Tibial nerve (tissue), 4 donors: ENCODE measurements around the gene CDC6. TPM values are rescaled to one million over a fixed set of nuclear protein-coding genes. Genes with fewer than 3 reads are reported as not detected.

Experiments
- DNase-seq, 2 donors: peaks; one replicate each; pipeline ENCODE4 v3.0.0-alpha.2; 2019; ENCODE audit warnings: low spot score in 2 of 2
- H3K27ac ChIP-seq, 4 donors: fragments of 200-600 bp; sonication (generic) in 3 of 4; one replicate each; pipeline ENCODE4 v1.5.1; 2017 to 2019; ENCODE audit warnings: mild to moderate bottlenecking in 1 of 4
- H3K27me3 ChIP-seq, 2 donors: fragments of 200-600 bp; sonication (generic) in 1 of 2; one replicate each; pipeline versions ENCODE4 v1.5.1 to v1.6.0; 2017 to 2019
- H3K36me3 ChIP-seq, 3 donors: fragments of 200-600 bp; sonication (generic); one replicate each; pipeline ENCODE4 v1.5.1; 2018 to 2019
- H3K4me1 ChIP-seq, 4 donors: fragments of 200-600 bp; sonication (generic) in 3 of 4; one replicate each; pipeline ENCODE4 v1.5.1; 2017 to 2019
- H3K4me3 ChIP-seq, 4 donors: fragments of 200-600 bp; sonication (generic) in 3 of 4; one replicate each; pipeline ENCODE4 v1.5.1; 2017 to 2019; ENCODE audit warnings: mild to moderate bottlenecking in 1 of 4, moderate library complexity in 1 of 4
- H3K9me3 ChIP-seq, 4 donors: fragments of 200-600 bp; sonication (generic) in 3 of 4; one replicate each; pipeline ENCODE4 v1.5.1; 2017 to 2019
- EP300 ChIP-seq, 2 donors: sonication (generic); formaldehyde crosslinking; IDR thresholded peaks; one replicate each; pipeline ENCODE4 v1.6.1; 2017; ENCODE audit warnings: antibody characterized with exemption in 2 of 2, mild to moderate bottlenecking in 1 of 2
- POLR2A ChIP-seq, 2 donors: fragments of 450-650 bp; IDR thresholded peaks; one replicate each; pipeline ENCODE4 v1.6.1; 2017; ENCODE audit warnings: antibody characterized with exemption in 2 of 2, mild to moderate bottlenecking in 2 of 2, moderate library complexity in 2 of 2
- WGBS, 2 donors: methylation state at CpG; one replicate each; pipeline ENCODE4 v1.1.5; 2018; 5-methylcytosine and 5-hydroxymethylcytosine counted together
- total RNA-seq, 4 donors: library from RNA; depleted of rRNA; stranded (reverse); fragments of >200 nt; gene quantifications; one replicate each; pipeline ENCODE4 v1.1.0, GENCODE V29; 2016
- TF ChIP-seq, protein P1 (sequence below), 5 experiments: fragments of 200-600 bp in 3 of 5; fragments of 450-650 bp in 2 of 5; sonication (generic) in 3 of 5; IDR thresholded peaks; one replicate each; pipeline ENCODE4 v1.5.1; 2016 to 2019; ENCODE audit warnings: antibody characterized with exemption in 5 of 5, mild to moderate bottlenecking in 3 of 5, moderate library complexity in 2 of 5

Gene CDC6
- total RNA-seq, 4 donors from 2014 or later: 0.20 to 1.8 (median 0.43) TPM

DNA sequence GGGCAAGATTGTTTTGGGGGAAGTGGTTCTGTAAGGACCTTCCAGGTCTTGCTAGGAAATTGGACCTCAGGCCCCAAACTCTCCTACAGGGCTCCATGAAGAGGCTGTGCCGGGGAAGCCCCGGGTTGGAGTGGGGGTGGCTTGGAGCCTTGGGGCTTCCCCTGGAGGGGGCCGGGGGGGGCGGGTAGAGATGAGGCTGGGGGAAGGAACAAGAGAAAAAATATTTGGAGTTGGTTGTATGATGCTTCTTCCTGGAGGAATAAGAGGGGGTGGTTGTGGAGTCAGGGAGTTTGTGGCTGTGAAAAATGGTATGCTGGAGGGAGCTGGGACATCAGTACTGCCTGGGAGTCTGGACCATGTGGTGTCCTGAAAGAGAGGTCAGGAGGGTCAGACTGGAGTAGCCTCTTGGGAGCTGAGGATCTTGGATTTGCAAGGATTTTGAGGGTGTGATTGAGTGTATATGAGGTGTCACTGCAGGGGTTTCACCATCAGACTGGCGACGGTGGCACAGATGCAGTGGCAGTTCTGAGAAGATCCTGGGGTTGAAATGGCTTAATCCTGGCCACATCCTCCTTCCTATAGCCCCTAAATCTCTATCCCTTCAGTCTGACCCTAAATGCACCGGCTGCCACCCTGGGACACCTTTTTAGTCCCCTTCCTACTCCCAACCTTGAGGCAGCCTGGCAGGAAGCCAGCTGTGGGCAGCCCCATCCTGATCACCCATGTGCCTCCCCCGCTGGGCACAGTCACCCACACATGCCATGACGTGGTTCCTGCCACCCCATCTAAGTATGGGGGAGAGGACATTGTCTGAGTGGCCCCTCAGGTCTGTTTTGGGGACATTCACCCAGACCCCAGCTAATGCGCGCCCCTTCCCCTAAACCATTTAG is 32.2 kb downstream of the CDC6 start:
- H3K4me3 ChIP-seq: peak overlapping the region in 3 of 4 donors; percentile 63 to 99 (median 65)
- H3K27me3 ChIP-seq: no peaks in the 10 kb centered on the region
- H3K9me3 ChIP-seq: no peaks in the 10 kb centered on the region
- 39 to 40% methylated on average over 11 of the region's 11 CpGs for WGBS, 2 donors
- H3K27ac ChIP-seq: peak overlapping the region; percentile 51 to 99 (median 90)
- TF ChIP-seq, protein P1, sequence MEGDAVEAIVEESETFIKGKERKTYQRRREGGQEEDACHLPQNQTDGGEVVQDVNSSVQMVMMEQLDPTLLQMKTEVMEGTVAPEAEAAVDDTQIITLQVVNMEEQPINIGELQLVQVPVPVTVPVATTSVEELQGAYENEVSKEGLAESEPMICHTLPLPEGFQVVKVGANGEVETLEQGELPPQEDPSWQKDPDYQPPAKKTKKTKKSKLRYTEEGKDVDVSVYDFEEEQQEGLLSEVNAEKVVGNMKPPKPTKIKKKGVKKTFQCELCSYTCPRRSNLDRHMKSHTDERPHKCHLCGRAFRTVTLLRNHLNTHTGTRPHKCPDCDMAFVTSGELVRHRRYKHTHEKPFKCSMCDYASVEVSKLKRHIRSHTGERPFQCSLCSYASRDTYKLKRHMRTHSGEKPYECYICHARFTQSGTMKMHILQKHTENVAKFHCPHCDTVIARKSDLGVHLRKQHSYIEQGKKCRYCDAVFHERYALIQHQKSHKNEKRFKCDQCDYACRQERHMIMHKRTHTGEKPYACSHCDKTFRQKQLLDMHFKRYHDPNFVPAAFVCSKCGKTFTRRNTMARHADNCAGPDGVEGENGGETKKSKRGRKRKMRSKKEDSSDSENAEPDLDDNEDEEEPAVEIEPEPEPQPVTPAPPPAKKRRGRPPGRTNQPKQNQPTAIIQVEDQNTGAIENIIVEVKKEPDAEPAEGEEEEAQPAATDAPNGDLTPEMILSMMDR (IDR thresholded peaks at IDR 0.05): no peak
- TF ChIP-seq POLR2A (IDR thresholded peaks at IDR 0.05) (no peak), EP300 (IDR thresholded peaks at IDR 0.05) (no peak)
- H3K4me1 ChIP-seq: peaks cover 0 to 94% (median 85%) of the 10 kb centered on the region in 4 donors
- peak in 1 of 2 donors; percentile 28 for DNase-seq
- no peaks in the 10 kb centered on the region for H3K36me3 ChIP-seq

DNA sequence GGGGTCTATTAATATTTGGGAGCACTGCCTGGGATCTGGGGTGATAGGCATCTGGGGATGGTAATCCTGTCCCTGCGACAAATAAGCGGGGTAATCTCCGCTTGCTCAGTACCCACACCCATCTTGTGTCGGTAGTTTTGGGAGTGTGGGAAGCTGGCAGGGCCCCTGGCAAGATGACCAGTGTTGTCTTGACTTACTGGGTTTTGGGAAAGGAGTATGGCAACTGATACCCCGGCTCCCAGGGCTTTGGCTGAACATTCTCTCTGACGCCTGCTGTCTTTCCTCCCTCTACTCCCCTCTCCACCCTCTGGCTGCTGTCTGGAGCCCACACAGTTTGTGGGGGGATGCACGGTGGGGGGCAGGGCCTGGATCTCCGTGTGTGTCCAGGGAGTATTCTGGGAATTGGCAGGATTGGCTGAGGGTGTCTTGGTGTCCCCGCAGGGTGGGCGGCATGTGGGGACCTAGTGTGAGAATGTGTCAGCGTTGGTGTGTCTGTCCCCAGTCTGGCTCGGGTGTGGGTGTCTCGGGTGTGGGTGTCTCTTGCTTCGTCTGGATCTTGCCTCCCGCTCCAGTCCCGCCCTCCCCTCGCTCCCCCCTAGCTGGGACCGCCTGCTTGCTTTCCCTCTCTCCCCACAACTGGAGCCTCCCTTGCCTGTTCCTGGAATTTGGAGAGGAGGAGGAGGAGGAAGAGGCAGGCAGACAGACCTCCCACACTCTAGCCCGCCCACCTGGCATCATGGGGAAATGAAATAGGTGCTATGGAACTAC is 33.3 kb downstream of the CDC6 start:
- peak; percentile 44 to 72 for DNase-seq
- no peaks in the 10 kb centered on the region for H3K9me3 ChIP-seq
- H3K4me1 ChIP-seq: peaks cover 0 to 94% (median 90%) of the 10 kb centered on the region in 4 donors

GRCh38 chr17:40321524-40321929 is 33.8 kb downstream of the CDC6 start:
- peak overlapping the region in 2 of 4 donors; percentile 33 to 99 for H3K4me3 ChIP-seq
- no peaks in the 10 kb centered on the region for H3K9me3 ChIP-seq
- no peaks in the 10 kb centered on the region for H3K27me3 ChIP-seq
- TF ChIP-seq POLR2A (IDR thresholded peaks at IDR 0.05) (no peak), EP300 (IDR thresholded peaks at IDR 0.05) (no peak)
- TF ChIP-seq, protein P1 (IDR thresholded peaks at IDR 0.05): no peak
- no peaks in the 10 kb centered on the region for H3K36me3 ChIP-seq
- DNase-seq: peak in 1 of 2 donors; percentile 10
- peak overlapping the region in 3 of 4 donors; percentile 86 to 99 (median 94) for H3K27ac ChIP-seq
- peaks cover 0 to 94% (median 90%) of the 10 kb centered on the region in 4 donors for H3K4me1 ChIP-seq
- WGBS, 2 donors: 39 to 54% methylated on average over 4 of the region's 4 CpGs

More for the DNA sequence above, 33.3 kb downstream of the CDC6 start:
- TF ChIP-seq EP300 (IDR thresholded peaks at IDR 0.05): peak in 1 of 2 donors; percentile 27
- TF ChIP-seq POLR2A (IDR thresholded peaks at IDR 0.05): peak in 1 of 2 donors; percentile 24
- TF ChIP-seq, protein P1 (IDR thresholded peaks at IDR 0.05): no peak
- no peaks in the 10 kb centered on the region for H3K36me3 ChIP-seq
- H3K27me3 ChIP-seq: no peaks in the 10 kb centered on the region
- peak overlapping the region; percentile 51 to 99 (median 90) for H3K27ac ChIP-seq
- H3K4me3 ChIP-seq: peak overlapping the region in 2 of 4 donors; percentile 65 to 99
- 22 to 29% methylated on average over 13 to 17 of the region's 19 CpGs for WGBS, 2 donors

GRCh38 chr17:40321961-40322357 is 34.3 kb downstream of the CDC6 start:
- Histone ChIP-seq H3K9me3 (no peaks in the 10 kb centered on the region), H3K27ac (peak overlapping the region; percentile 55 to 99 (median 90)), H3K4me1 (peaks cover 0 to 94% (median 90%) of the 10 kb centered on the region in 4 donors), H3K27me3 (no peaks in the 10 kb centered on the region), H3K36me3 (no peaks in the 10 kb centered on the region), H3K4me3 (peak overlapping the region in 3 of 4 donors; percentile 33 to 99 (median 51))
- 18 to 26% methylated on average over 4 of the region's 4 CpGs for WGBS, 2 donors
- TF ChIP-seq, protein P1 (IDR thresholded peaks at IDR 0.05): no peak
- TF ChIP-seq EP300 (IDR thresholded peaks at IDR 0.05) (no peak), POLR2A (IDR thresholded peaks at IDR 0.05) (no peak)
- DNase-seq: no peak
